H1 (cell line): ENCODE data around the gene ACSM3. TPM values are rescaled to one million over a fixed set of nuclear protein-coding genes. Genes with fewer than 3 reads are reported as not detected.

Experiments used
- CTCF ChIA-PET: fragments of 300-600 bp; sonication (Branson Sonifier 250); formaldehyde crosslinking; loops from one replicate; lab custom pipeline; 2021; ENCODE audit not compliant: partially characterized antibody; lab: Charles Lee
- POLR2A ChIA-PET: fragments of 300-600 bp; sonication (Branson Sonifier 250); formaldehyde crosslinking; loops from one replicate; lab custom pipeline; 2021; ENCODE audit warnings: inconsistent platforms; ENCODE audit not compliant: partially characterized antibody; lab: Charles Lee
- DNase-seq, 2 experiments: peaks; one replicate each; pipeline versions ENCODE4 v3.0.0 to v3.0.0-alpha.2; 2010 to 2022; ENCODE audit warnings: low spot score in 2 of 2, low read depth in 1 of 2, mixed read lengths in 1 of 2
- FAIRE-seq: peaks from 2 replicates; lab custom pipeline; 2011; peaks lifted over from hg19 to GRCh38; lab: Jason Lieb, UNC
- H2AFZ ChIP-seq: 2 replicates; pipeline ENCODE4 v1.8.1; 2012; ENCODE audit warnings: low read length, inconsistent platforms
- H2AK5ac ChIP-seq: 2 replicates; pipeline ENCODE4 v1.6.1; 2013; ENCODE audit warnings: low read depth, low read length
- H2BK120ac ChIP-seq: replicated peaks from 2 replicates; pipeline ENCODE3; 2013; ENCODE audit warnings: low read depth, low read length, inconsistent platforms
- H2BK12ac ChIP-seq: 2 replicates; pipeline ENCODE4 v1.6.1; 2013; ENCODE audit warnings: low read depth, low read length
- H2BK15ac ChIP-seq: 2 replicates; pipeline ENCODE4 v1.6.1; 2013; ENCODE audit warnings: low read length
- H2BK20ac ChIP-seq: 2 replicates; pipeline ENCODE4 v1.6.1; 2013; ENCODE audit warnings: low read length
- H2BK5ac ChIP-seq: 2 replicates; pipeline ENCODE4 v1.6.1; 2013; ENCODE audit warnings: low read depth, low read length
- H3K14ac ChIP-seq: 2 replicates; pipeline ENCODE4 v1.6.1; 2013; ENCODE audit warnings: inconsistent platforms; ENCODE audit not compliant: insufficient read length
- H3K18ac ChIP-seq: 2 replicates; pipeline ENCODE4 v1.6.1; 2013; ENCODE audit warnings: low read length; ENCODE audit errors: extremely low read depth
- H3K23ac ChIP-seq: 2 replicates; pipeline ENCODE4 v1.6.1; 2013; ENCODE audit warnings: inconsistent platforms; ENCODE audit not compliant: insufficient read length
- H3K23me2 ChIP-seq: 2 replicates; pipeline ENCODE4 v1.6.1; 2013; ENCODE audit warnings: low read depth, low read length
- H3K27ac ChIP-seq: 2 replicates; pipeline ENCODE4 v1.6.1; 2011; ENCODE audit warnings: low read depth, low read length, inconsistent platforms
- H3K27me3 ChIP-seq, 4 experiments: replicated peaks in 1 of 4; 1 replicate in 1 of 4; 2 replicates in 3 of 4; pipeline versions ENCODE4 v1.6.1 to v1.8.1; 2011 to 2013; ENCODE audit warnings: low read length in 3 of 4, mild to moderate bottlenecking in 3 of 4, inconsistent platforms in 2 of 4, mixed read lengths in 2 of 4, moderate library complexity in 1 of 4; ENCODE audit not compliant: control insufficient read depth in 3 of 4, insufficient read depth in 3 of 4; ENCODE audit errors: extremely low read depth in 1 of 4
- H3K36me3 ChIP-seq, 4 experiments: 2 replicates each; pipeline versions ENCODE4 v1.6.1 to v1.8.1; 2011 to 2013; ENCODE audit warnings: mild to moderate bottlenecking in 4 of 4, low read length in 3 of 4, moderate library complexity in 2 of 4, control low read depth in 1 of 4, inconsistent platforms in 1 of 4; ENCODE audit not compliant: insufficient read depth in 4 of 4, control insufficient read depth in 2 of 4
- H3K4ac ChIP-seq: replicated peaks from 2 replicates; pipeline ENCODE3; 2013; ENCODE audit warnings: low read length, low read depth, mixed read lengths, inconsistent platforms; ENCODE audit not compliant: insufficient read length
- H3K4me1 ChIP-seq, 4 experiments: replicated peaks in 1 of 4; 1 replicate in 1 of 4; 2 replicates in 3 of 4; pipeline versions ENCODE4 v1.6.1 to v1.8.1; 2011 to 2013; ENCODE audit warnings: low read length in 3 of 4, inconsistent platforms in 2 of 4, mixed read lengths in 1 of 4; ENCODE audit not compliant: insufficient read depth in 4 of 4, control insufficient read depth in 3 of 4
- H3K4me2 ChIP-seq, 2 experiments: 2 replicates each; pipeline versions ENCODE4 v1.6.1 to v1.8.1; 2011 to 2013; ENCODE audit warnings: low read depth in 2 of 2, low read length in 2 of 2, control low read depth in 1 of 2, inconsistent platforms in 1 of 2, mild to moderate bottlenecking in 1 of 2; ENCODE audit not compliant: insufficient read depth in 1 of 2
- H3K4me3 ChIP-seq, 4 experiments: fragments of 200-600, 300-600 bp in 1 of 4; sonication (generic), shearing (Covaris generic), sonication (Bioruptor Twin) in 1 of 4; 2 replicates each; pipeline versions ENCODE4 v1.5.1 to v1.8.1; 2011 to 2016; ENCODE audit warnings: low read length in 4 of 4, low read depth in 3 of 4, control low read depth in 2 of 4, inconsistent platforms in 2 of 4, mild to moderate bottlenecking in 2 of 4, mixed read lengths in 1 of 4, moderate library complexity in 1 of 4; ENCODE audit not compliant: insufficient read depth in 2 of 4; ENCODE audit errors: extremely low read depth in 1 of 4
- H3K56ac ChIP-seq: replicated peaks from 2 replicates; pipeline ENCODE3; 2013; ENCODE audit warnings: low read depth, mild to moderate bottlenecking, mixed read lengths, low read length, inconsistent platforms; ENCODE audit not compliant: insufficient read length
- H3K79me1 ChIP-seq: 2 replicates; pipeline ENCODE4 v1.6.1; 2013; ENCODE audit warnings: low read depth, low read length, control low read depth
- H3K79me2 ChIP-seq, 2 experiments: 2 replicates each; pipeline versions ENCODE4 v1.6.1 to v1.8.1; 2012 to 2013; ENCODE audit warnings: low read length in 2 of 2, mild to moderate bottlenecking in 2 of 2, inconsistent platforms in 1 of 2; ENCODE audit not compliant: insufficient read depth in 2 of 2, control insufficient read depth in 1 of 2
- H3K9ac ChIP-seq, 4 experiments: replicated peaks in 1 of 4; 1 replicate in 1 of 4; 2 replicates in 3 of 4; pipeline versions ENCODE4 v1.6.1 to v1.8.1; 2011 to 2013; ENCODE audit warnings: low read depth in 3 of 4, low read length in 3 of 4, control low read depth in 2 of 4, mild to moderate bottlenecking in 2 of 4, moderate library complexity in 2 of 4, inconsistent platforms in 1 of 4; ENCODE audit errors: extremely low read depth in 1 of 4
- H3K9me3 ChIP-seq, 2 experiments: 2 replicates each; pipeline versions ENCODE4 v1.6.1 to v1.8.1; 2012 to 2013; ENCODE audit warnings: mild to moderate bottlenecking in 2 of 2, moderate library complexity in 2 of 2, control low read depth in 1 of 2, inconsistent platforms in 1 of 2, low read depth in 1 of 2, low read length in 1 of 2, mixed read lengths in 1 of 2; ENCODE audit not compliant: insufficient read depth in 2 of 2
- H4K20me1 ChIP-seq, 2 experiments: replicated peaks in 1 of 2; 2 replicates each; pipeline versions ENCODE3 to v1.8.1; 2011 to 2013; ENCODE audit warnings: inconsistent platforms in 2 of 2, low read length in 2 of 2, mild to moderate bottlenecking in 1 of 2; ENCODE audit not compliant: insufficient read depth in 2 of 2, control insufficient read depth in 1 of 2
- H4K5ac ChIP-seq: 2 replicates; pipeline ENCODE4 v1.6.1; 2013; ENCODE audit warnings: low read length, low read depth, mixed read lengths, inconsistent platforms; ENCODE audit not compliant: insufficient read length
- H4K8ac ChIP-seq: 2 replicates; pipeline ENCODE4 v1.8.0; 2013; ENCODE audit warnings: mild to moderate bottlenecking, moderate library complexity, low read length, inconsistent platforms; ENCODE audit not compliant: insufficient read depth; ENCODE audit errors: extremely low read depth
- H4K91ac ChIP-seq: replicated peaks from 2 replicates; pipeline ENCODE3; 2013; ENCODE audit warnings: low read length, mixed read lengths, inconsistent platforms; ENCODE audit not compliant: insufficient read length
- CEBPB ChIP-seq: IDR thresholded peaks from 2 replicates; pipeline ENCODE4 v1.6.1; 2012; ENCODE audit warnings: low read depth, low read length
- GTF2F1 ChIP-seq: IDR thresholded peaks from 2 replicates; pipeline ENCODE4 v1.6.1; 2012; ENCODE audit warnings: low read depth, low read length, improper control_type of control experiment, borderline replicate concordance
- JUN ChIP-seq: IDR thresholded peaks from 2 replicates; pipeline ENCODE4 v1.6.1; 2011; ENCODE audit warnings: low read depth, mild to moderate bottlenecking, improper control_type of control experiment, low read length
- JUND ChIP-seq: IDR thresholded peaks from 2 replicates; pipeline ENCODE4 v1.6.1; 2011; ENCODE audit warnings: mild to moderate bottlenecking, improper control_type of control experiment, low read length
- NRF1 ChIP-seq: IDR thresholded peaks from 2 replicates; pipeline ENCODE4 v1.6.1; 2011; ENCODE audit warnings: mild to moderate bottlenecking, low read depth, low read length, improper control_type of control experiment
- PHF8 ChIP-seq: fragments of 200-600 bp; sonication (generic); conservative IDR thresholded peaks from 2 replicates; pipeline ENCODE4 v1.7.1; 2012; ENCODE audit warnings: low read depth, mild to moderate bottlenecking, inconsistent platforms, low read length, moderate library complexity
- RXRA ChIP-seq: IDR thresholded peaks from 2 replicates; pipeline ENCODE4 v1.6.1; 2011; ENCODE audit warnings: low read depth, mild to moderate bottlenecking, low read length, moderate library complexity; ENCODE audit not compliant: insufficient read depth
- SP4 ChIP-seq: IDR thresholded peaks from 2 replicates; pipeline ENCODE4 v1.6.1; 2012; ENCODE audit warnings: low read length, inconsistent platforms
- WGBS, 2 experiments: shearing (Covaris generic) in 1 of 2; methylation state at CpG; one replicate each; pipeline versions ENCODE4 v1.1.6 to v1.1.7; 2013 to 2015; ENCODE audit warnings: low lambda C conversion rate in 2 of 2, mixed read lengths in 2 of 2, inconsistent platforms in 1 of 2, low coverage in 1 of 2, missing lambda C conversion rate in 1 of 2; ENCODE audit not compliant: insufficient replicate concordance in 2 of 2, insufficient coverage in 1 of 2, insufficient read length in 1 of 2; ENCODE audit errors: extremely low coverage in 1 of 2, missing lambda C conversion rate in 1 of 2; 5-methylcytosine and 5-hydroxymethylcytosine counted together
- polyA plus RNA-seq, 7 experiments: library from polyadenylated mRNA; depleted of rRNA in 3 of 7; stranded (reverse) in 5 of 7; unstranded in 2 of 7; fragments of >200 nt in 5 of 7; fragments of 200-250 nt in 2 of 7; gene quantifications; 1 replicate in 5 of 7; 2 replicates in 1 of 7; 4 replicates in 1 of 7; pipeline versions ENCODE4 v1.2.1 to v1.2.3, GENCODE V29; 2011 to 2013; ENCODE audit warnings: missing spikeins in 2 of 7, mixed read lengths in 2 of 7
- total RNA-seq: library from RNA; stranded (reverse); fragmentation: NEBNext Ultra II Directional; extraction: Animal tissue kit (Norgen Biotek cat#: 25700); gene quantifications from 2 replicates; pipeline ENCODE4 v1.2.1, GENCODE V29; 2021
- TF ChIP-seq, protein P1 (sequence below), 3 experiments: IDR thresholded peaks; 1 replicate in 2 of 3; 2 replicates in 1 of 3; pipeline versions ENCODE4 v1.5.1 to v1.6.1; 2011; ENCODE audit warnings: low read length in 3 of 3, mild to moderate bottlenecking in 3 of 3, inconsistent platforms in 2 of 3, low read depth in 1 of 3, moderate library complexity in 1 of 3; ENCODE audit not compliant: insufficient read depth in 1 of 3; ENCODE audit errors: control extremely low read depth in 1 of 3

Gene ACSM3
- total and polyA plus RNA-seq, 2 of the 8 experiments (the other 6 are each of a cell fraction or from before 2014, with no cell fraction given) = 5.7 to 6.2 TPM

DNA sequence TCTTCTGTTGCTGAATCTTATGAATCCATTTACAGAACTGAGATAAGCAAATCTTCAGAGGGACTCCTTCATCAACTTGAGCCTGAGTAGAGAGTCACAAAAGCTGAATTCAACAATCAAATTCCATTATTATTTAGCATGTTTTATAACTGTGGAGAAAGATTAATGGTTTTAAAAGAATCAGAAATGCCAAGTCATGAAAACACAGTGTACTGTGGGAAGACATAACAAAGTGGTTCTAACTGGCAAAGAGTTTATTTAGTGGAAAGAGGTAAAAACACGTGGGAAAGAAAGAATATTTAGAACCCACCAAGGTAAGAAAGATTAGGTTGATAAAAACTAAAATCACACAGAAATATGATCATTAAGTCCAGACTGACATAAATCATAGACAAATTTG, 37.5 kb downstream of the ACSM3 start:
- Histone ChIP-seq H4K5ac (no peak overlapping the region), H3K4me1 (no peaks in the 10 kb centered on the region), H3K9ac (no peak overlapping the region), H4K8ac (no peak overlapping the region), H3K36me3 (peaks cover 0 to 12% (median 0%) of the 10 kb centered on the region in 4 experiments; a peak in 4 of 8 replicates), H3K27ac (no peak overlapping the region), H2AK5ac (no peak overlapping the region), H3K23me2 (peaks cover 4% of the 10 kb centered on the region), H2BK5ac (no peak overlapping the region), H3K4me2 (no peak overlapping the region), H3K56ac (no peak overlapping the region), H3K4me3 (no peak overlapping the region), H2AFZ (no peak overlapping the region), H4K20me1 (no peaks in the 10 kb centered on the region), H3K4ac (no peak overlapping the region), H3K9me3 (no peaks in the 10 kb centered on the region), H3K27me3 (no peaks in the 10 kb centered on the region), H3K79me1 (no peaks in the 10 kb centered on the region), H2BK15ac (no peak overlapping the region), H2BK20ac (no peak overlapping the region), H2BK12ac (no peak overlapping the region), H2BK120ac (no peak overlapping the region), H4K91ac (no peak overlapping the region), H3K14ac (no peak overlapping the region), H3K79me2 (no peaks in the 10 kb centered on the region), H3K18ac (no peak overlapping the region), H3K23ac (no peak overlapping the region)
- POLR2A ChIA-PET = no interaction called here
- no peak for FAIRE-seq
- CTCF ChIA-PET = no interaction called here
- 88% methylated on average over 1 of the region's 1 CpG; no CpG with 5 or more reads in 1 of the 2 experiments for WGBS, 2 experiments
- DNase-seq = no peak
- TF ChIP-seq PHF8 = no peak
- no peak for TF ChIP-seq SP4
- TF ChIP-seq, protein P1, sequence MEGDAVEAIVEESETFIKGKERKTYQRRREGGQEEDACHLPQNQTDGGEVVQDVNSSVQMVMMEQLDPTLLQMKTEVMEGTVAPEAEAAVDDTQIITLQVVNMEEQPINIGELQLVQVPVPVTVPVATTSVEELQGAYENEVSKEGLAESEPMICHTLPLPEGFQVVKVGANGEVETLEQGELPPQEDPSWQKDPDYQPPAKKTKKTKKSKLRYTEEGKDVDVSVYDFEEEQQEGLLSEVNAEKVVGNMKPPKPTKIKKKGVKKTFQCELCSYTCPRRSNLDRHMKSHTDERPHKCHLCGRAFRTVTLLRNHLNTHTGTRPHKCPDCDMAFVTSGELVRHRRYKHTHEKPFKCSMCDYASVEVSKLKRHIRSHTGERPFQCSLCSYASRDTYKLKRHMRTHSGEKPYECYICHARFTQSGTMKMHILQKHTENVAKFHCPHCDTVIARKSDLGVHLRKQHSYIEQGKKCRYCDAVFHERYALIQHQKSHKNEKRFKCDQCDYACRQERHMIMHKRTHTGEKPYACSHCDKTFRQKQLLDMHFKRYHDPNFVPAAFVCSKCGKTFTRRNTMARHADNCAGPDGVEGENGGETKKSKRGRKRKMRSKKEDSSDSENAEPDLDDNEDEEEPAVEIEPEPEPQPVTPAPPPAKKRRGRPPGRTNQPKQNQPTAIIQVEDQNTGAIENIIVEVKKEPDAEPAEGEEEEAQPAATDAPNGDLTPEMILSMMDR (IDR thresholded peaks at IDR 0.05; ENCODE audit: control extremely low read depth in 1 of 3, insufficient read depth in 1 of 3, low read depth in 1 of 3, low read length in 3 of 3) = no peak
- TF ChIP-seq NRF1 = no peak
- no peak for TF ChIP-seq CEBPB
- TF ChIP-seq JUN = no peak
- no peak for TF ChIP-seq JUND
- no peak for TF ChIP-seq GTF2F1
- no peak for TF ChIP-seq RXRA
